CMK (cell line): ENCODE data around the gene ST6GAL1.
A peak's percentile ranks its signal among the peaks of the same experiment; 100 is the strongest.
"Not testable (repeated sequence)": the region's sequence is repeated elsewhere in the genome, so short reads cannot be mapped to it uniquely, and the experiment has no call there.

Experiments
- DNase-seq: peaks from one replicate; pipeline ENCODE4 v3.0.0-alpha.2; 2010; ENCODE audit warnings: low read depth

Gene ST6GAL1

DNA sequence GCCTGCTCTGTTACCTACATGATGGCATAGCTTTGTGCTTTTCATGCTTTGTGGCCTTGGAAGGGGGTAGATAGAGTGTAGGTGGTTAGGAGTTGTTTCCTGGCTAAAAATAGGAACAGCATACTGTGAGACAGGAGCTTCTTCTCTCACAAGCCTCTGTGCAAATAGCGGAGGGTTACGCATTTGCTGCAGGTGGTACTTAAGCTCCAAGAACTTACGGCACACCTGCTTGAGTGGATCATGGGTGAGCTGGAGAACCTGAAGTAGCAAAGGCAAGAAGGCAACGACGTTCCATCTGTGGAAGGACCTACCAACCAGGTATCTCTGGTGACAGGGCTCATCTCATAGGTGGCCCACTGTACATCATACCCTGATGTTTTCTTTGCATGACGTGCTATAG, 66.0 kb downstream of the ST6GAL1 start:
- no peak for DNase-seq

DNA sequence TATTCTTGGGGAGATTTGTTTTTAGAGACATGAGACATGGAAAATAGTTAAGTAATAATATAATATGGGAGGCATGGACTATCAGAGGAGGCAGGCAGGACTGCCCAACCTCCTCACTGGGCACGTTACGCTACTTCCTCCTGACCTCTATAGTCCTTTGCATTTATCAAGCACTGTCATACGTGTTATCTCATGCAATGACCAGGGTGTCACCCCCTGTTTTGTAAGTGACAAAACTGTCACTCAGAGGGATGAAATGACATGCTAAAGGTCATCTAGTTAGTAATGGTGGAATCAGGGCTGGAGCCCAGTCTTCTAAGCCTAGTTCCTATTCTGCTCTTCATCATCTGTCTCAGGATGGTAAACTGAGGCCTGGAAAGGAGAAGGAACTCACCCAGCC, 66.7 kb downstream of the ST6GAL1 start:
- no peak for DNase-seq

DNA sequence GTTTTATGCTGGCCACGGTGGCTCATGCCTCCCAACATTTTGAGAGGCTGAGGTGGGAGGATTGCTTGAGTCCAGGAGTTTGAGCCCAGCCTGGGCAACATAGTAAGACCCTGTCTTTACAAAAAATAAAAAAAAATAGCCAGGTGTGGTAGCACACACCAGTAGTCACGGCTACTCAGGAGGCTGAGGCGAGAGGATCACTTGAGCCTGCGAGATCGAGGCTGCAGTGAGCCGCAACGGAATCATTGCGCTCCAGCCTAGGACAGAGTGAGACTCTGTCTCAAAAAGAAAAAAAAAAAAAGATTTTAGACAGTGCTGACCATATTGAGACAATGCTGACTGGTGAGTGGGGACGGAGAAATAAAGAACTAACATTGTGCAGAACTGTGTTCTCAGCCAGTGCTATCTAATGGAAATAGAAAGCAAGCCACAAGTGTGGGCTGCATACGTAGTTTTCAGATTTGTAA, 67.2 kb downstream of the ST6GAL1 start:
- no peak for DNase-seq

DNA sequence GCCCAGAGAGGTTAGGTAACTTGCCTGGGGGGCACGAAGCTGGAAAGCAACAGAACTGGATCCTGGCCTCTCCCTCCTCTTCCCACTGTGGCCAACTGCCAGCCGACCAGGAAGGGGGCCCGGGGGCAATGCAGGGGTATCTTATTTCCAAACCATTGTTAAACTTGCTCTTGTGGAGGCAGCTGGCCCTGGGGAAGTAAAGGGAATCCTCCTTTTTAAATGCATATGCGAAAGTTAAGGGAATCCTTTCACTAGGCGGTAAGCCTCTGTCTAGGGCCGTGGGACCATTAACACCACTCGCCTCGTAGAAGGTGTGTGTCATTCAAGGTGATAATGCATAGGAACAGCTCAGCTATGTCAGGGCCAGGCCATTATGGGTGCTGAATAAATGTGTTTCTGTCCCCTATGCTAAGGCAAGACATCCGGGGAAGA, 68.6 kb downstream of the ST6GAL1 start:
- DNase-seq: no peak

DNA sequence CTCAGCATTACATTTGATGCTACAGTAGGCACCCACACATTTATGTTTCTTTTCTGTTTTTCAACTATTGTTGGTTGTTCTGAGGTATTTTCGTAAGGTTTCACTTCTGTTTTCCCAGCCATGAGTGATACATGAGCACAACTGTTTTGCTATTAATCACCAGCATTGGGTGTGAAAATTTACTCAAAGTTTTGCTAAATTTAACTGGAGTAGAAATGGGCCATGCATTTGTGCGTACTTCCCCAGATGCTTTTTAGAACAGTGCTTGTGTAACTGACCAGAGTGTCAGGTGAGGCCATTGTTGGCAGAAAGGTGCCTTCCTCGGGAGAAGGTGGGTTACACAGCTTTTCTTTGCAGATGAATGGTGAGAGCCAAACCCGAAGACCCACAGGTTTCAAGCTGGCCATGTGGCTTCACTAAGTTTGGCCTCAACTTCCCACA, 70.4 kb downstream of the ST6GAL1 start:
- no peak for DNase-seq

DNA sequence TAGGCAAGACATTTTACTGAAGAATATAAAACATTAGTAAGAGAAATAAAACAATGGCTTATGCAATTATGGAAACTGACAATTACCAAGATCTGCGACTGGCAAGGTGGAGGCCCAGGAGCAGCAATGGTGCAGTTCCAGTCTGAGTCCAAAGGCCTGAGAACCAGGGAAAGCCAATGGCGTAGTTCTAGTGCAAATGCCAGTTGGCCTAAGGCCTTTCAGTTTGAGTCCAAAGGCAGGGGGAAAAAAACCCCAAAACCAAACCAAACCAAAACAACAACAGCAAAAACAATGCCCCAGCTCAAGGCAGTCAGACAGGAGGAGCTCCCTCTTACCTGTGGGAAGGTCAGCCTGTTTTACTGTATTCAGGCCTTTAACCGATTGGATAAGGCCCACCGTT, 72.6 kb downstream of the ST6GAL1 start:
- no peak for DNase-seq

DNA sequence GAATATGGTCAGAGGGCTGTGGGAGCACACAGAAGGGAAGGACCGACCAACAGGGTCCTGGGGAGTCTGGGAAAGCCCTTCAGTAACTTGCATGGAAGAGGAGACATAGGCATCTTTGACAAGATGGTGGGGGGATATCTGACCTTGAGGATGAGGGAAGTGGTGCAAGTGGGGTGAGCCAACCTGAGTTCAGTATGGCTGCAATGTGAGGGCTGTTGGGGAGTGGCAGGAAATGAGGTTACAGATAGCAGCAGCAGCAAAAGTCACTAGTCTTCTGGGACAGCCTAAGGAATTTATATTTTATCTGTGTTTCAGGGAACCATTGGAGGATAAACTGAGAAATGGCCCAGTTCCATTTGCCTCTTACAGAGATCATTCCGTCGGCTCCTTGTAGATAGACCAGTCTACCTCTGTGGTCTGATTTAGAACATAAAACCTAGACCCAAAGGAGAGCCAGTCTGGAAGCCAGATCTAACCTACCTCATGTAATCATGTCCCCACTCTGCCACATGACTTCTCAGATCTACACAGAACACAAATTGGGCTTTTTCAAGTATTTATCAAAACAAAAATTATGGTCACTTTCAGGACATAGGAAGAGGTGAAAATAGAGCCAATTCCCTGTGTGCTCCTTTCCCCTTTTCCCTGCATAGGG, 75.6 kb downstream of the ST6GAL1 start:
- no peak for DNase-seq

DNA sequence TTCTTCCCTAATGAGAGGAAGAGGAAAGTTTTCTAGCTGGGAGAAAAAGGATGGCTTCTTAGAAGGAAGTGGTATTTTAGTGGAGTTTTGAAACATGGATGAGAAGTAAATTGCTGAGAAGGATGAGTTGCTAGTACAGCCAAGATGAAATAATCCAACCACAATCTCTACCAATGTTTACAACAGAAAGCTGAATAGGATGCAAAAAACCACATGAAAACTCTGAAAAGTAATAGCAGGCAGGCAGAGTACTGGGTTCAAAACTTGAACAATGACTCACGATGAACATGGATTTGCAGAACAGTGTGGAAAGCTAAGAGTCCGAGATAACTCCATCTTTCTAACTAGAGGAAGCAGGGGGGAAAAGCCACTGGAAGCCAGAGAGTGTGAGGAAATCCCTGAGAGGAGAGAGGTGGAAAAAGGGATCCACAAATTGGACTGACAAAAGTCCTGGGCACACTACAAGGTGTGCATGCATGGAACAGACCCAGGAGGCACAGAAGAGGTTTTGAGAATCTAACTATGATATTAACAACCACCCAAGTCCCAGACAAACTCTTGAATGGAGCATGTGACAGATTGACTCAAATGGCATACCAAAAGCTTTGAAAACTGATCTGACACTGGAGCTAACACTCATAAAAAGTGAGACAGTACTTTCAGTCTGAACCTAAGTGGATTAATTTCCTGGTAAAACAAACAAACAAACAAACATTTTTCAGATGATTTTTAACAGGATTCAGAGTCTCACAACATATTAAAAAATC, 76.7 kb downstream of the ST6GAL1 start:
- DNase-seq: no peak

DNA sequence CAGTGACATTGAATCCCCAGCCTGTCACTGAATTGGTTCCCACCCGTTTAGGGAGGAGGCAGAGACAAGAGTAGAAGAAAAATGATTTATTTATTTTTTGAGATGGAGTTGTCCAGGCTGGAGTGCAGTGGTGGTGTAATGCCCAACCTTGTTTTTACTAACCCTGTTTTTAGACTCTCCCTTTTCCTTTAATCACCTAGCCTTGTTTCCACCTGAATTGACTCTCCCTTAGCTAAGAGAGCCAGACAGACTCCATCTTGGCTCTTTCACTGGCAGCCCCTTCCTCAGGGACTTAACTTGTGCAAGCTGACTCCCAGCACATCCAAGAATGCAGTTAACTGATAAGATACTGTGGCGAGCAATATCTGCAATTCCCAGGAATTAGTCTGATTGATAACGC, 80.1 kb downstream of the ST6GAL1 start:
- DNase-seq: not testable (repeated sequence)

DNA sequence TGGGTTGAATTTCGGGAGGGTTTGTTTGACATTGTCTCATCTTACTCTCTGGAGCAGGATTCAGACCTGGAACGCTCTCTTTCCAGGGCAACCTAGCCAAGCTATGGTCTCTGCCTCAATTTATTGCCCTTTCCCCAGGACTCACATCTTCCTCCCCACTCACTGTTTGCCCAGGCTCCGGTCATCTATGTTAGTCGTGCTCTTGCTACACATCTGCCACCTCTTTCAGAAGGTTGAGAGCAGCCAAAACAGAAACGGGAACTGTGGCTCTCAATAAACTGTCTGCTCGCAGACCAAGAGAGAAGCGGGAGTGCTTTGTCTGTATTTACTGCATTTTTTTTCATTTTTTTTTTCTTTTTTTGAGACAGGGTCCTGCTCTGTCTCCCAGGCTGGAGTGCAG, 81.6 kb downstream of the ST6GAL1 start:
- DNase-seq: no peak

DNA sequence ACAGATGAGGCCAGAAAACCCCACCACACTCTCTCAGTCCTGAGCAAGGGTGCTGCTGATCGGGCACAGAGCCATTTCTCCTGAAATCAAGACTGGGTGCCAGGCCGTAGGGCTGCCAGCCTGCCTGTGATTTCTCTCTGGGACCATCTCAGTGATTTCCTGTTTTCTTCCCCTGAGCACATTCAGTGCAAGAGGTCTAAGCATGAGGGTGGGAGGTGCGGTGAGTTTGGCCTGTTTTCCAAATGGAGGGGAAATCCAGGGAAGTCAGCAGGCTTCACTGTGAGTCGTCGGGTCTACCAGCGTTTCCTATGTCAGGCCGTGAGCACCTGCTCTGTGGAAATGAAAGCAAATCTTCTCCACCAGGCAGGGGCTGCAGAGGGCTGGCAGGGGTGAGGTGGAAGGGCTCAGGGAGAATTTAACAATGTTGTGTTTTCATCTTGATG, 82.3 kb downstream of the ST6GAL1 start:
- no peak for DNase-seq

DNA sequence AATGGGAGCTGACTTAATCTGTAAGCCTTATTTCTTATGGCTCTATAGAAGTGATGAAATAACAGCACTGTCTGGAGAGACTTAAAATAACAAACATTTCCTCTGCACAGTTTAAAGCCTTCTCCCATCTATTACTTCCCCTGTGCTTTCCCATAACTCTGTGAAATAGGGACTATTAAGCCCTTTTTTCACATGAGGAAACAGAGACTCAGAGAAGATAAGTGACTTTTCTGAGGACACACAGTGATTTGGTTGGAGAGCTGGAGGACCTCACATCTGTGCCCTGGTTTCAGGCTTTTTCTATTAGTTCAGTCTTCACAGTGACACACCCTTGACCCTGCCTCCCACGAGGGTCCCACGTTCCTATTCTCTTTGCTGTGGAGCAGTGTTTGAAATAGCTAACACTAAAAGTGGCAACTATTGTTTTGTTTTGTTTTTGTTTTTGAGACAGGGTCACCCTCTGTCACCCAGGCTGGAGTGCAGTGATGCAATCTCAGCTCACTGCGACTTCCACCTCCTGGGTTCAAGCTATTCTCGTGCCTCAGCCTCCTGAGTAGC, 82.9 kb downstream of the ST6GAL1 start:
- DNase-seq: no peak

DNA sequence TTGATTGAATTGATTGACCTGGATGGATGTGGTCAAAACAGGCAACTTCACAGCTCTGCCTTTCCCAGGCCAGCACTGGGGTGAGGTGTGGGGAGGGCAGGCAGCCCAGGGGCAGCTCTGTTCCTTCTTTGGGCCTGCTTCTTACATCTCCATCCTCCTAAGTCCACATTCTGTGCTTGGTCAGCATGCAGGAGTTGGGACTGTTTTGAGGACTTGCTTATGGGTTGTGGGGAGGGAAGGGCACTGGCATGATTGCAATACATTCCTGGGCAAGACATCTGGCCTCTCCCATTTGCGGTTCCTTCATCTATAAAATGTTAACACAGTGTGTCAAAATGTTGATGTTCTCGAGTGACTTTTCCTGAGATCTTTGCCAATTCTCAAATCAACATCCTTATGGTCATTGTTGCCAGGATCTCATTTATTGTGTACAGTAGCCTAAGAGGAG, 84.1 kb downstream of the ST6GAL1 start:
- no peak for DNase-seq

DNA sequence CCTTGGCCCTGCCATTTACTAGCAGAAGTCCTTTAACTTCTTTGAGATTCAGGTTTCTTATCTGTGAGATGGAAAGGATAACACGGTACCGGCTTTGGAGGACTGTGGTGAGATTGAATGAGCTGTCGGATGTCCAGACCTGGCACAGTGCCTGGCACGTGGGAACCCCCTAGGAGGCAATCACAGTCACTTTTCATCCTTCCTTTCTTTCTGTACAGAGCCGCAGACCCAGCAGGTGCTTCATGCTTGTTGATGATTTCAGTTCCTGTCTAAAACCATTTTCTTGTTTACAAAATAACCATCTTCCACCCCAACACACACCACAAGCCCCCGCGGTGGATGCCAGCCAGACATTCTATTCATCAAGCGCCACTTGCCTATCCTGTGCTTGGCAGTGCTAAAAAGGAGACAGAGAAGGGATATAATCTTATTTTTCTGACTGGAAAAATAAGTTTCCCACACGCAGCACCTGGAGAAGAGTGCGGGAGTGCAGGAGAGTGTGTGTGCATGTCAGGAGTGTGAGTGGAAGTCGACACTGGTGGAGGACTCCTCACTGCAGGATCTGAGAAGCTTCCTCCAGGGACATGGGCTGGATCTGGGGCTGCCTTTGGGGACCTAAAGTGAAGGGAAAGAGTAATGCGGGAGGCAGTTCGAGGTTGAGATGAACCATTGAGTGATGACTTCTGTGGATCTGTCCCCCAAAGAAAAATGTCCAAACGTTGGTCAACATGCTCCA, 85.7 kb downstream of the ST6GAL1 start:
- no peak for DNase-seq

DNA sequence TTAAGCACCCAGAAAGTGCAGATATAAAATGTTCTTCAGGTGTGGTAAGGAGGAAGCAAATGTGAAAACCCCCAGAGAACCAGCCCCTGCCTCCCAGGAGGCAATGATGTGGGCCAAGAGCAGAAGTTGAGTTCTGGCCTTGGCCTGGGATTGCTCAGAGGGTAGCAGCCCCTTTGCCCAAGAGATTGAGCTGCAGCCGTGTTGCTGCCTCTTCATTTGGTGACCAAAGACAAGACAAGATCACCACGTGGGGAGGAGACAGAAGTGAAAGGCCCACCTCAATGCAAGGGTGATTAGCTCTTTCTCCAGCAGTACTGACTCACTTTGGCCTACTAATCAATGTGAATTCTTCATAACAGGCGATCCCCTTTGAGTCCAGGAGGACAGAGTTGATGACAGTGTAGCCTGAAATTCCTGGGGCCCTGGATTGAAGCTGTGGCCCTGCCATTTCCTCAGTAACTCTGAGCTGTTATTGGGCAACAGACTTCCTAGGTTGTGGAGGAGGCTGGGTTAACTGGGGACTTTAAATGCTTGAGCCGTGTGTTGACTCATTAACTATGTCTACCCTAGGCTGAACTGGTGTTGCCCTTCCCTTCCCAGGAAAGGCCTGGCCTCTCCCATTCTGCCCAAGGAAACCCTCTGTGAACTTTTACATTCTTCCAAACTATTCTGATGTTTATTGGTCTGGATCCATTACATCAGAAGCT, 86.5 kb downstream of the ST6GAL1 start:
- no peak for DNase-seq

DNA sequence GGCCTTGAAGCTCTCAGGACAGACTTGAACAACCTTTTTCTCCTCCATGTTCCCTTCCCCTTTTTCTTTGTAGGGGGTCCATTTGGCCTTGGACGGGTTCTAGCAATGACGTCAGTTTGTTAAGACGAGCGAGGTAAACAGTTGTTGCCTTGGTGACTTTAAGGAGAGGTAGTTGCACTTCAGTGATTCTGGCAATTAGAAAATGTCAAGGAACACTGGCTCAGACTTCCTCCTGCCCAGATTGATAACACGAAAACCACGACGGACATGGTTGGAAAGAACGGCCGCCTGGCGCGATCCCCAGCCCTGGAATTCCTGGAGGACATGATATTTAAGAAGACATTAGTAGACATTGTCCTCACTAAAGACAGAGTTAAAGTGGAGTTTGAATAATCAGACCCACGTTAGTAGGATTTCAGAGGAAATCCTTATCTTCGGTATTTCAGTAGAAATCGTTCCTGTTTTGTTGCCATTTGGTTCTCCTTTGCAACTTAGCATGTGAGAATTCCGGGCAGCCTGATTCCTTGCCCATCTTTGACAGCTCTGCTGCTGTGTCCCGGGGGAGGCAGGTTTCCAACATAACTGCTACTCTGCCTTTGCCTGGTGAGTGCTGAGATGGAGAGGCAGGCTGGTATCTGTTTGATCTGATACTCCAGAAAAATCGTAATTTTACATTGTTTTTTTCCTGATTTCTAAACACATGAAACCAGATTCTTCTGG, 87.3 kb downstream of the ST6GAL1 start:
- DNase-seq: no peak

DNA sequence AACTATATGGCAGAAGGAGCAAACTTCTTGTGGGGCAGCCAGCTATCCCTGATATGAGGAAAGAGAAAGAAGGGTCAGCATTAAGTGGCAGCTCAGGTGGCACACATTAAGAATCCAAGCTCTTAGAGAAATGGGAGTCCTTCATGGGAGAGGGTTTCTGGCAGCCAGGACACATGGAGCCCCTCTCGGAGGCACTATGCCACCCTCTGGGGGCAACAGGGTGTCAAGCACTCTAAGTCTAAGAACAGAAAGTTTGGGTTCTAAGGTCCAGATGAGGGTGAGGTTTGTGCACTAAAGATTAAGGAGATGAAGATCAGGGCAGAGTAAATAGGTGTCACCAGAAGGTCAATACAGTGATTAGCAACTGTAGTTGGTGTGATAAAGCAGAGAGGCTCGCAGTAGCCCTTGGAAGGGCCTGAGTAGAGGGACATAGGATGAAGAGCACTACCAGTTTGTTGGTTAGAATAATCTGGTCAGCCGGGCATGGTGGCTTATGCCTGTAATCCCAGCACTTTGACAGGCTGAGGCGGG, 89.3 kb downstream of the ST6GAL1 start:
- DNase-seq: no peak

DNA sequence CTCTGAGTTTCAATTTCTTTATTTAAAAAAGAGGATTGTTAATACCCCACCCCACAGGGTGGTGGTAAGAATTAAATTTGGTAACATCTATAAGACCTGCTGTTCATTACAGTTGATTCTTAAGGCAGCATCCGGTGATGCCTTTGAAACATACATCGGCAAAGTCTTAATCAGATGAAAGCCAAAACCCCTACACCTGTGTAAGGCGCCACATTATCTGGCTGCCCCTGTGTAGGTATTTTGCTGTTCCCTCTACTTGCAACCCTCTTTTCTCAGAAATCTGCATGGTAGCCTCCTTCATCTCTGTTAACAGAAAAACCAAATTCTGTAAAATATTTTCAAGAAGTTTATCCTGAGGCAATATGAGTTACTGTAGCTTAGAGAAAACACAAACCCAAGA, 90.0 kb downstream of the ST6GAL1 start:
- no peak for DNase-seq

DNA sequence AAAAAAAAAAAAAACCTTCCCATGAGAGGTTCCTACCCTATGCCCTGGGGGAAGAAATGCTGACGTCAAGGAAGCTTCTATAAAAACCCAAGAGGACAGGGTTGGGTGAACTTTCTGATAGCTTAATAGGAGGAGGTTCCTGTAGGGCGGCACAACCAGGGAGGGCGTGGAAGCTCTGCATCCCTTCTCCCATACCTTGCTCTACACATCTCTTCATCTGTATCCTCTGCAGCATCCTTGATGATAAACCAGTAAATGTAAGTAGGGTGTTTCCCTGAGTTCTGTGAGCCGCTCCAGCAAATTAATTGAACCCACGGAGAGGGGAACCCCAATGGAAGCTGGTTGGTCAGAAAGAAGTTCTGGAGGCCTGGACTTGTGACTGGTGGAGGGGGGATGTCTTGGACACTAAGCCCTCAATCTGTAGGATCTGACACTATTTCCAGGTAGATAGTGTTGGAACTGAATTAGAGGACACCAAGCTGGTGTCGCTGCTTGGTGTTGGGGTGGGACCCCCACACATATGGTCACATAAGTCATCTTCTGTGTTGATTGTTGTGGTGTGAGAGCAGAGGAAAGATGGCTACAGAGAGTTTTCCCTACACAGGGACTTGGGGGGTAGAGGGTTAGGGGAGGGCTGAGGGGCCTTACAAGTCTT, 91.5 kb downstream of the ST6GAL1 start:
- DNase-seq: no peak

DNA sequence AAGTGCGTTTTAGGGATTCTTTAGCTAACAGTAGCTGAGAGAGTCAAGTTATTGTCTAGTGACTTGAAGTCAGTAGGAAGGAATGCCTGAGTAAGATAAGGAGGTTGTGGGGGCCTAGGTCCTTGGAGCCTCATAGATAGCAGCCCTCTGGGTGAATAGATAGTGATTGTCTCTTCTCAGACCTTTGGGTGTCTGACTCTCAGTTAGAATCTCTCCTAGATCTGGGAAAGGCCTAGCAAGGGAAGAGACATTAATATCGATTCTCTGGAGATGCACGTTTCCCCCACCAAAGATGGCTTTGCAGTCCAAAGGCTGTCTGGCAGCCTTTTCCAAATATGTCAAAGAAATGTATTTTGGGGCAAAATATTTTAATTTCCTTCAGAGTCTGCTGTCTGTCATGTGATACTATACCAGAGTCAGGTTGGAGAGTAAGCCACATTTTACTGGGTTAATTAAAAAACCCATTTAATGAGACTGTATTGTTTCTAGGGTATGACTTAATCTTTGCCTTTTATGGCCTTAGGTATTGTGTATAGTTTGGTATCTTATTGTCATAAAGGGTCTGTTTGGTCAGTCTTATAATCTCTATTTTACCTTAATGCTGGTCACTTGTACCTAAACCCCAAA, 92.2 kb downstream of the ST6GAL1 start:
- DNase-seq: peak; percentile 74
